ENCODE data around the gene DOCK9. TPM values are rescaled to one million over a fixed set of nuclear protein-coding genes. Genes with fewer than 3 reads are reported as not detected.

Gene DOCK9
- total and polyA plus RNA-seq, 8 donors: 98.3 to 158 (median 109) TPM

DNA sequence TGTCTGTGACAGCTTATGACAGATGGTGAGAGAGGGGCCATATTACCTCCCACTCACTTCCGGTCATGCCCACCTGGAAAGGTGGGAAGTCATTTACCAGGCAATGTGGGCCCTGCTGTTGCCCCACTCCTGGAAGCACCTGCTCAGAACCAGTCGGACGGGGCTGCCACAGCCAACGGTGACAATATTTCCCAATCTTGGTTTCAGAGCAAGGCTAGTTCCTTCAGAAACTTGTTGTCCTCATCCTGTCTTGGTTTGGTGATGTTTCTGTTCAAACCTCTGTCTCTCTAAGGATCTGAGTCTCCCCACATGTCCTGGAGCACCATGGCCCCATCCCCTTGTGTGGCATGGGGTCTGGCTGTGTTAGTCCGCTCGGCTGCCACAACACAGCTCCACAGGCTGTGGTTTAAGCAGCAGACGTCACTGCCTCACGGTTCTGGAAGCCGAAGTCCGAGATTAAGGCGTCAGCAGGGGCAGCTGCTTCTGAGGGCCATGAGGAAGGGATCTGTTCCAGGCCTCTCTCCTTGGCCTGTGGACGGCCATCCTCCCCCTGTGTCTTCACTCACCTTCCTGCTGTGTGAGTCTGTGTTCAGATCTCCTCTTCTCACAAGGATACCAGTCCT, 193.9 kb downstream of the DOCK9 start:
- no peaks in the 10 kb centered on the region for H3K27me3 ChIP-seq
- DNase-seq (peak in 1 of 4 donors; percentile 59), ATAC-seq (no peak)
- intact Hi-C loops (cut with DNase I): no loop called here
- no peaks in the 10 kb centered on the region for H3K36me3 ChIP-seq
- H3K27ac ChIP-seq: no peak overlapping the region
- no peaks in the 10 kb centered on the region for H3K4me1 ChIP-seq
- no peak overlapping the region for H3K4me3 ChIP-seq
- TF ChIP-seq, protein P1, sequence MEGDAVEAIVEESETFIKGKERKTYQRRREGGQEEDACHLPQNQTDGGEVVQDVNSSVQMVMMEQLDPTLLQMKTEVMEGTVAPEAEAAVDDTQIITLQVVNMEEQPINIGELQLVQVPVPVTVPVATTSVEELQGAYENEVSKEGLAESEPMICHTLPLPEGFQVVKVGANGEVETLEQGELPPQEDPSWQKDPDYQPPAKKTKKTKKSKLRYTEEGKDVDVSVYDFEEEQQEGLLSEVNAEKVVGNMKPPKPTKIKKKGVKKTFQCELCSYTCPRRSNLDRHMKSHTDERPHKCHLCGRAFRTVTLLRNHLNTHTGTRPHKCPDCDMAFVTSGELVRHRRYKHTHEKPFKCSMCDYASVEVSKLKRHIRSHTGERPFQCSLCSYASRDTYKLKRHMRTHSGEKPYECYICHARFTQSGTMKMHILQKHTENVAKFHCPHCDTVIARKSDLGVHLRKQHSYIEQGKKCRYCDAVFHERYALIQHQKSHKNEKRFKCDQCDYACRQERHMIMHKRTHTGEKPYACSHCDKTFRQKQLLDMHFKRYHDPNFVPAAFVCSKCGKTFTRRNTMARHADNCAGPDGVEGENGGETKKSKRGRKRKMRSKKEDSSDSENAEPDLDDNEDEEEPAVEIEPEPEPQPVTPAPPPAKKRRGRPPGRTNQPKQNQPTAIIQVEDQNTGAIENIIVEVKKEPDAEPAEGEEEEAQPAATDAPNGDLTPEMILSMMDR (IDR thresholded peaks at IDR 0.05): no peak
- no peaks in the 10 kb centered on the region for H3K9me3 ChIP-seq

DNA sequence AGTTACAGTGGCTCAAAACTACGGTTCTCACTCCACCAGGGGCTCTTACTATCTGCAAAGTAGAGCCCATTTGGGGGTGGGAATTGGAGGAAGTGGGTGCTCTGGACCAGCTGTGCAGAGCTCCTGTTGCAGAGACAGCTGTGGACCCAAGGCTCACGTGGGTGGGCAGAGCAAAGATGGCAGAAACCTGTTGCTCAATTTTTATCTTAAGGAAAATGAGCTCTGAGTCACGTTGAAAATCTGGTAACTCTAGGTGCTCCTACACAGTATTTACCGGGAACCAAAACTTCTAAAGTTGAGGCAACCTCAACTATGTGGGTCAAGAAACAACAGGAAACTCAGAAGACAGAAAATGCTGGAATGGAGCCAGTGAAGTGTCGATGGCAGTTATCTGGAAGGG, 195.2 kb downstream of the DOCK9 start:
- H3K4me3 ChIP-seq: no peak overlapping the region
- intact Hi-C loops (cut with DNase I): no loop called here
- ATAC-seq (no peak), DNase-seq (no peak)
- H3K27ac ChIP-seq: no peak overlapping the region
- TF ChIP-seq, protein P1 (IDR thresholded peaks at IDR 0.05): no peak
- H3K27me3 ChIP-seq: no peaks in the 10 kb centered on the region
- no peaks in the 10 kb centered on the region for H3K9me3 ChIP-seq
- H3K36me3 ChIP-seq: no peaks in the 10 kb centered on the region
- no peaks in the 10 kb centered on the region for H3K4me1 ChIP-seq

DNA sequence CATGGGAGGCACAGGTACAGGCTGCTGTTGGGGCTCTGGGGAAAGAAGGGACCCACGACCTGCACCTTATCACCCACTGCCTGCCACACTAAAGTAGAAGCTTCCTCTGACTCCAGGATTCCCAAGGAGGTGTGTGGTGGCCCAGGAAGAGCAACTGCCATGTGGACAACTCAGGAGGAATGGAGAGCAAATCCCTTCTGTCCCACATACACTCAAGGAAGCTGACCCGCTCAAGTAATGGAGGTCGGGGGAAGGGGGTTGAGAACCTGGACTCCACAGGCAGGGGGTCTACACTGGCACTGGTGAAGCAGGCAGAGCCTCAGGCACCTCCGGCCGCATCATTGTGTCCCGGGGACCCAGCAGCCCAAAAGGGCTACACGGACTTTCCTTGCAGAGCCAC, 196.0 kb downstream of the DOCK9 start:
- DNase-seq: no peak
- no peak overlapping the region for H3K27ac ChIP-seq
- H3K4me1 ChIP-seq: no peaks in the 10 kb centered on the region
- no peak overlapping the region for H3K4me3 ChIP-seq
- H3K27me3 ChIP-seq: no peaks in the 10 kb centered on the region
- TF ChIP-seq, protein P1 (IDR thresholded peaks at IDR 0.05): no peak
- intact Hi-C loops (cut with DNase I): no loop called here
- H3K36me3 ChIP-seq: no peaks in the 10 kb centered on the region
- ATAC-seq: no peak
- H3K9me3 ChIP-seq: no peaks in the 10 kb centered on the region

DNA sequence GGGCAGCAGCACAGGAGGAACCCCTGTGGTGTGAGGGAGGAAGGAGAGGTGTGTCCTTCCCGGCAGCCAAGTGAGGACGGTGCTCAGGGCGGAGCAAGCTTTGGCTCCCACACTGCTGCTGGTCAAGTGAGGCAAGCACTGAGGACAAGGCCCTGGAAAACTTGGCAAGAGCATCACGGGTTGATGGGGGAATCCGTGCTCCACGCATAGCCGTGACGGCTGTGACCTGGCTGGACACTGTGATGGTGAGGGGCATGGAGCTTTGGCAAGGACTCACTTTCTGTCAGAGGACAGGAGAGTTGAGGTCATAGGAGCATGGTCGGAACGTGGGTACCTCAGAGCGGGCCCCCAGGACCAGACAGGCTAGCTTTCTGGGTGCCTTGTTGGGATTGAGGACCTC, 196.4 kb downstream of the DOCK9 start:
- no peaks in the 10 kb centered on the region for H3K9me3 ChIP-seq
- H3K27ac ChIP-seq: no peak overlapping the region
- peak in 1 of 4 donors; percentile 52 for DNase-seq
- intact Hi-C loops (cut with DNase I): no loop called here
- H3K4me1 ChIP-seq: no peaks in the 10 kb centered on the region
- TF ChIP-seq, protein P1 (IDR thresholded peaks at IDR 0.05): no peak
- H3K4me3 ChIP-seq: no peak overlapping the region
- no peak for ATAC-seq
- H3K36me3 ChIP-seq: no peaks in the 10 kb centered on the region
- no peaks in the 10 kb centered on the region for H3K27me3 ChIP-seq

DNA sequence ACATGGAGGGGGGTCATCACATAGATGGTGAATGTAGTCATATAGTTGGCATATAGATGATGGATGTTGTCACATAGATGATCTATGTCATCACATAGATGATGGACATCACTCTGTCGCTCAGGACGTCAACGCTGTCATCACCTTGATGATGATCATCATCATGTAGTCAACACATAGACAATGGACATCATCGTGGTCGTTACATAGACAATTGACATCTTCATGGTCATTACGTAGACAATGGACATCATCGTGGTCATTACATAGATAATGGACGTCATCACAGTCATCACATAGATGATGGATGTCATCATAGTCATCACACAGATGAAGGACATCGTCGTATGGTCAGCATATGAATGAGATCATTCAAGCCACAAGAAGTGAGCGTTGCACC, 196.8 kb downstream of the DOCK9 start:
- ATAC-seq: no peak
- TF ChIP-seq, protein P1 (IDR thresholded peaks at IDR 0.05): no peak
- H3K4me1 ChIP-seq: no peaks in the 10 kb centered on the region
- no peak for DNase-seq
- H3K9me3 ChIP-seq: no peaks in the 10 kb centered on the region
- intact Hi-C loops (cut with DNase I): no loop called here
- no peaks in the 10 kb centered on the region for H3K36me3 ChIP-seq
- H3K27ac ChIP-seq: no peak overlapping the region
- no peaks in the 10 kb centered on the region for H3K27me3 ChIP-seq
- H3K4me3 ChIP-seq: no peak overlapping the region
